AG04450 (cell line): ENCODE measurements around the gene TNK1. TPM values are rescaled to one million over a fixed set of nuclear protein-coding genes. Genes with fewer than 3 reads are reported as not detected.
A peak's percentile ranks its signal among the peaks of the same experiment; 100 is the strongest.

ENCODE experiments used
- CTCF ChIA-PET: fragments of 300-600, 350-600 bp; formaldehyde crosslinking; extraction: SDS; loops from one replicate; lab custom pipeline; 2022; ENCODE audit warnings: antibody characterized with exemption, inconsistent platforms; lab: Charles Lee
- POLR2A ChIA-PET: fragments of 350-600 bp; formaldehyde crosslinking; extraction: SDS; loops from one replicate; lab custom pipeline; 2021; ENCODE audit warnings: antibody characterized with exemption, inconsistent platforms; lab: Yijun Ruan, JAX
- DNase-seq: peaks from one replicate; pipeline ENCODE4 v3.0.0-alpha.2; 2011; ENCODE audit warnings: low read depth, low spot score
- H3K27ac ChIP-seq: one replicate; pipeline ENCODE4 v1.5.1; 2012; ENCODE audit warnings: low read depth, low read length, control low read depth
- H3K27me3 ChIP-seq: one replicate; pipeline ENCODE4 v1.6.0; 2012; ENCODE audit warnings: low read length; ENCODE audit not compliant: control insufficient read depth, insufficient read depth
- H3K4me3 ChIP-seq: 2 replicates; pipeline ENCODE4 v1.5.1; 2011; ENCODE audit warnings: mild to moderate bottlenecking, low read depth, low read length, control low read depth
- H3K9me3 ChIP-seq: 2 replicates; pipeline ENCODE4 v1.5.1; 2012; ENCODE audit warnings: low read length; ENCODE audit not compliant: control insufficient read depth, insufficient read depth
- CTCF ChIP-seq: IDR thresholded peaks from 2 replicates; pipeline ENCODE4 v1.5.1; 2011; ENCODE audit warnings: low read depth, low read length, control low read depth, inconsistent platforms
- polyA plus RNA-seq: library from polyadenylated mRNA; depleted of rRNA; stranded (reverse); fragments of >200 nt; gene quantifications from 2 replicates; pipeline ENCODE4 v1.2.3, GENCODE V29; 2011

TNK1 gene
- polyA plus RNA-seq, 1 experiment = 0.25 TPM

DNA sequence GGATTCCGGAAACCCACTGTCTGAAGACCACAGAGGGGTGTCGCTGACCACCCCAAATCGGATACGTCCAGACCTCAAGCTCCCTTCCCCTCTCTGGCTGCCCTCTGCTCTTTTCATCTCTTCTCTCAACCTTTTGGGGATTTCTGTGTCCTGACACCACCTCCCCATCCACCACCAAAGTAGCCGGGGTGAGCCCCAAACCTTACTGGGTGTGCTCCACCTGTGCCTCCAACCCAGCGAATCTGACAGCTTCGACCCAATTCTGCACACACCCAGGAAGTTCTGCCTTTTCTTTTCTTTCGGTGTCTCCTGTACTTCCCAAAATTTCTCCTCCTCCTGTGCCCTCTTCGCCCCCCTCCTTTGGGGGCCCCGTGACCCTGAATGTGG lies 28.4 kb upstream of the TNK1 start:
- no peaks in the 10 kb centered on the region; the same call in 1 of the 2 replicates for H3K9me3 ChIP-seq
- ChIA-PET POLR2A (interaction anchor here (0.9 kb wide), 1 partner anchor 135 kb away, joined by 3 read pairs; no protein-coding TSS in a partner anchor), CTCF (interaction anchor here (1.0 kb wide), 1 partner anchor 52 kb away, joined by 3 read pairs; the partner anchor contains the start of gene TMEM256)
- H3K27me3 ChIP-seq = no peaks in the 10 kb centered on the region
- H3K4me3 ChIP-seq = peak overlapping the region; percentile 91
- H3K27ac ChIP-seq = peak overlapping the region; percentile 100
- no peak for DNase-seq
- no peak for TF ChIP-seq CTCF

DNA sequence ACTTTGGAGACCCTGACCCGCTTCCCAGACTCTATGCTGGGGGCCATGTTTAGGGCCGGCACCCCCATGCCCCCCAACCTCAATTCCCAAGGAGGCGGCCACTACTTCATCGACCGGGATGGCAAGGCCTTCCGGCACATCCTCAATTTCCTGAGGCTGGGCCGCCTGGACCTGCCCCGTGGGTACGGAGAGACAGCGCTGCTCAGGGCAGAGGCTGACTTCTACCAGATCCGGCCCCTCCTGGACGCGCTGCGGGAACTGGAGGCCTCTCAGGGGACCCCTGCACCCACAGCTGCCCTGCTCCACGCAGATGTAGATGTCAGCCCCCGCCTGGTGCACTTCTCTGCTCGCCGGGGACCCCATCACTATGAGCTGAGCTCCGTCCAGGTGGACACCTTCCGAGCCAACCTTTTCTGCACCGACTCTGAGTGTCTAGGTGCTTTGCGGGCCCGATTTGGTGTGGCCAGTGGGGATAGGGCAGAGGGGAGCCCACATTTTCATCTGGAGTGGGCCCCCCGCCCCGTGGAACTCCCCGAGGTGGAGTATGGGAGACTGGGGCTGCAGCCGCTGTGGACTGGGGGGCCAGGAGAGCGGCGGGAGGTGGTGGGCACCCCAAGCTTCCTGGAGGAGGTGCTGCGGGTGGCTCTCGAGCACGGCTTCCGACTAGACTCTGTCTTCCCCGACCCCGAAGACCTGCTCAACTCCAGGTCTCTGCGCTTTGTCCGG lies 27.8 kb upstream of the TNK1 start:
- Histone ChIP-seq H3K4me3 (peak overlapping the region; percentile 91), H3K9me3 (no peaks in the 10 kb centered on the region; the same call in 1 of the 2 replicates), H3K27me3 (no peaks in the 10 kb centered on the region), H3K27ac (no peak overlapping the region)
- ChIA-PET CTCF (interaction anchor here (0.8 to 1.0 kb wide), 2 partner anchors 51 to 162 kb away, joined by 3 read pairs; partner anchors contain the start of gene TMEM256), POLR2A (interaction anchor here (0.9 kb wide), 1 partner anchor 135 kb away, joined by 3 read pairs; no protein-coding TSS in a partner anchor)
- TF ChIP-seq CTCF = no peak
- DNase-seq = no peak

DNA sequence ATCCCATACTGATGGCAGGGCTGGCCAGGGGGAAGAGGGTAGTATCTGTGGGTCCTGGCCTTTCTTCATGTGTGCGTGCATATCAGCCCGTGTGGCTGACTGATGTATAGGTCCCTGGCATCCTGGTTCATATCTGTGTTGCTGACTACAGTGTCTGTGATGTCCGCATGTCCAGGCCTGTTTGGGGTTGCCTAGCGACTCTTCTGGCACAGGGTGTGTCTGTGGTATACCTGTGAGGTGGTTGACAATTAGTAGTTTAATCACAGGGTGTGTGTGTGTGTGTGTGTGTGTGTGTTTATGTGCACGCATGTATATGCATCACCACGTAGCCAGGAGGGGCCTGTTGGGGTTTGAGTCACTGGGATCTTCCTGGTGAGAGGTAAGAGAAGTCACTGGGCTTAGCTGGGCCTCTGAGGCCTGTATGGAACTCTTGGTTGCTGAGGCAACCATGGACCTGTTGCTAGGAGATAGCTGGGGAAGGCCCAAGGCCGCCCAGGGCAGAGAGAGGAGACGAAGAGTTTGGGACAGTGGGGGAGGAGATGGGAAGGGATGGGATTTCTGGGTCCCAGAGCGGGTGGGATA lies 26.5 kb upstream of the TNK1 start:
- no peaks in the 10 kb centered on the region for H3K27me3 ChIP-seq
- ChIA-PET CTCF (interaction anchor here (1.4 to 2.8 kb wide), 4 partner anchors 17 to 235 kb away, joined by 5 to 22 read pairs (median 8); partner anchors contain the start of genes PLSCR3, SENP3 and SOX15), POLR2A (interaction anchor here (0.6 kb wide), 1 partner anchor 135 kb away, joined by 3 read pairs; no protein-coding TSS in a partner anchor)
- H3K27ac ChIP-seq = no peak overlapping the region
- H3K4me3 ChIP-seq = 0 out of 2 replicates have a peak overlapping the region, but pooled peaks have one; percentile 10
- no peaks in the 10 kb centered on the region; the same call in 1 of the 2 replicates for H3K9me3 ChIP-seq
- no peak for DNase-seq
- TF ChIP-seq CTCF = no peak

GRCh38 chr17:7355053-7355452 lies 25.8 kb upstream of the TNK1 start, which contains the start of gene TMEM95:
TMEM95 (plus strand) TSS chr17:7355156; CDS start chr17:7355205, 49 bp downstream.
- Histone ChIP-seq H3K27ac (no peak within 1 kb of the TSS), H3K27me3 (no peaks in the 10 kb centered on the region), H3K4me3 (0 out of 2 replicates have a peak within 1 kb of the TSS, but pooled peaks have one; percentile 10), H3K9me3 (no peaks in the 10 kb centered on the region; the same call in 1 of the 2 replicates)
- ChIA-PET POLR2A (interaction anchor here (0.6 kb wide), 1 partner anchor 136 kb away, joined by 3 read pairs; no protein-coding TSS in a partner anchor), CTCF (interaction anchor here (0.8 to 2.8 kb wide), 15 partner anchors 9 to 235 kb away, joined by 3 to 22 read pairs (median 4); partner anchors contain the start of genes PLSCR3, SENP3, SOX15 and TMEM102)
- TF ChIP-seq CTCF = no peak
- no peak for DNase-seq
